DND-41 (cell line): ENCODE data around the gene DCBLD1.

ENCODE experiments used
- ATAC-seq: fragments of 200-7000 bp; cut with Tn5 transposase; 3 replicates; pipeline ENCODE4 v1.9.1; 2021; ENCODE audit warnings: low read depth; ENCODE audit not compliant: insufficient read depth
- DNase-seq: peaks from one replicate; pipeline ENCODE4 v3.0.0-alpha.2; 2020
- H2AFZ ChIP-seq: 2 replicates; pipeline ENCODE4 v1.6.0; 2012; ENCODE audit warnings: low read depth, low read length
- H3K27ac ChIP-seq: 2 replicates; pipeline ENCODE4 v1.5.1; 2012; ENCODE audit warnings: low read length, inconsistent platforms
- H3K27me3 ChIP-seq: fragments of 200-600 bp; sonication (generic); 2 replicates; pipeline ENCODE4 v1.6.0; 2012; ENCODE audit warnings: low read length, mild to moderate bottlenecking, inconsistent platforms; ENCODE audit not compliant: insufficient read depth, poor library complexity
- H3K36me3 ChIP-seq: 2 replicates; pipeline ENCODE4 v1.5.1; 2012; ENCODE audit warnings: low read length, inconsistent platforms; ENCODE audit not compliant: insufficient read depth
- H3K4me1 ChIP-seq: 2 replicates; pipeline ENCODE4 v1.5.1; 2012; ENCODE audit warnings: mild to moderate bottlenecking, low read length; ENCODE audit not compliant: insufficient read depth
- H3K4me2 ChIP-seq: 2 replicates; pipeline ENCODE4 v1.6.0; 2012; ENCODE audit warnings: mild to moderate bottlenecking, moderate library complexity, low read length, inconsistent platforms; ENCODE audit not compliant: insufficient read depth
- H3K4me3 ChIP-seq, 2 experiments: fragments of 200-600 bp in 1 of 2; shearing (Covaris generic) in 1 of 2; 2 replicates each; pipeline ENCODE4 v1.5.1; 2012 to 2016; ENCODE audit warnings: inconsistent platforms in 2 of 2, low read length in 2 of 2, mild to moderate bottlenecking in 2 of 2, low read depth in 1 of 2, moderate library complexity in 1 of 2
- H3K79me2 ChIP-seq: 2 replicates; pipeline ENCODE4 v1.6.0; 2012; ENCODE audit warnings: low read length, inconsistent platforms; ENCODE audit not compliant: insufficient read depth
- H3K9ac ChIP-seq: 2 replicates; pipeline ENCODE4 v1.6.0; 2012; ENCODE audit warnings: low read depth, mild to moderate bottlenecking, inconsistent platforms, low read length, moderate library complexity
- H3K9me3 ChIP-seq: 2 replicates; pipeline ENCODE4 v1.5.1; 2012; ENCODE audit warnings: low read length, moderate library complexity, mild to moderate bottlenecking, inconsistent platforms; ENCODE audit not compliant: insufficient read depth, severe bottlenecking
- H4K20me1 ChIP-seq: 2 replicates; pipeline ENCODE4 v1.6.0; 2012; ENCODE audit warnings: low read length; ENCODE audit not compliant: insufficient read depth
- EZH2 ChIP-seq: IDR thresholded peaks from 3 replicates; pipeline ENCODE4 v1.6.1; 2012; ENCODE audit warnings: borderline replicate concordance, low read depth, mild to moderate bottlenecking, moderate library complexity, low read length, inconsistent platforms; ENCODE audit not compliant: severe bottlenecking
- TF ChIP-seq, protein P1 (sequence below): IDR thresholded peaks from 2 replicates; pipeline ENCODE4 v1.5.1; 2012; ENCODE audit warnings: borderline replicate concordance, low read length, moderate library complexity, mild to moderate bottlenecking; ENCODE audit not compliant: poor library complexity, severe bottlenecking; ENCODE audit errors: extremely low read depth

DCBLD1 gene

DNA sequence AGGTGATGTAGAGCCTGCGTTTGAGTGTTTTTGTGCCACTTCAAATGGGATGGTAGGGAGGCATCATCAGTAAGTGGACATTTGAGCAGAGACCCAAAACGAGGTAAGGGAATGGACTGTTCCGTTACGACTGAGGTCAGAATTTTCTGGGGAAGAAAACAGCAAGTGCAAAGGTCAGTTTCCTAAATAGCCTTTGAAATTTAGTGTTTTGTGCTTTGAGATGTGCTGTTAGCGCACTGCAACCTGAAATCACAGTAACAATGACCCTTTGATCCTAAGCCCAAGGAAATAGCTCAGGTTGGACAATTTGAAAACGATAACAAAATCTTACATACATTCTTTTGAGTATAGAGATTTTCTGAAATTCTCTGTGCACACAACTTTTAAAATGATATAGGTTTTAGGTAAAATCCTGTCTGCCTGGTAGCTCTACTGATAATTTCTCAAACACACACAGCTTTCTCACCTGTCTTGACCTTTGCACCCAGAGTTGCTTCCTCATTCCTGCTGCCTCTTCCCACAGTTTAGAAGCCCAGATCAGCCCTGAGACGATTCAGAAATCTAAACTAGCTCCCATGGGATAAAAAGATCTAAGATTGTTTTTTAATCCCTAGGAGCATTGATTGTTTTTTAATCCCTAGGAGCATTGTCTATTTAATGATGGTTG lies 22.1 kb downstream of the DCBLD1 start:
- ATAC-seq (no peak), DNase-seq (no peak)
- Histone ChIP-seq H3K4me2 (no peak overlapping the region), H3K27me3 (peaks cover 12% of the 10 kb centered on the region), H3K4me3 (no peak overlapping the region), H3K9ac (no peak overlapping the region), H3K79me2 (no peaks in the 10 kb centered on the region), H2AFZ (no peak overlapping the region), H3K27ac (no peak overlapping the region), H3K36me3 (no peaks in the 10 kb centered on the region), H4K20me1 (no peaks in the 10 kb centered on the region), H3K4me1 (no peaks in the 10 kb centered on the region), H3K9me3 (no peaks in the 10 kb centered on the region)
- TF ChIP-seq, protein P1, sequence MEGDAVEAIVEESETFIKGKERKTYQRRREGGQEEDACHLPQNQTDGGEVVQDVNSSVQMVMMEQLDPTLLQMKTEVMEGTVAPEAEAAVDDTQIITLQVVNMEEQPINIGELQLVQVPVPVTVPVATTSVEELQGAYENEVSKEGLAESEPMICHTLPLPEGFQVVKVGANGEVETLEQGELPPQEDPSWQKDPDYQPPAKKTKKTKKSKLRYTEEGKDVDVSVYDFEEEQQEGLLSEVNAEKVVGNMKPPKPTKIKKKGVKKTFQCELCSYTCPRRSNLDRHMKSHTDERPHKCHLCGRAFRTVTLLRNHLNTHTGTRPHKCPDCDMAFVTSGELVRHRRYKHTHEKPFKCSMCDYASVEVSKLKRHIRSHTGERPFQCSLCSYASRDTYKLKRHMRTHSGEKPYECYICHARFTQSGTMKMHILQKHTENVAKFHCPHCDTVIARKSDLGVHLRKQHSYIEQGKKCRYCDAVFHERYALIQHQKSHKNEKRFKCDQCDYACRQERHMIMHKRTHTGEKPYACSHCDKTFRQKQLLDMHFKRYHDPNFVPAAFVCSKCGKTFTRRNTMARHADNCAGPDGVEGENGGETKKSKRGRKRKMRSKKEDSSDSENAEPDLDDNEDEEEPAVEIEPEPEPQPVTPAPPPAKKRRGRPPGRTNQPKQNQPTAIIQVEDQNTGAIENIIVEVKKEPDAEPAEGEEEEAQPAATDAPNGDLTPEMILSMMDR, result no peak
- TF ChIP-seq EZH2, result no peak

DNA sequence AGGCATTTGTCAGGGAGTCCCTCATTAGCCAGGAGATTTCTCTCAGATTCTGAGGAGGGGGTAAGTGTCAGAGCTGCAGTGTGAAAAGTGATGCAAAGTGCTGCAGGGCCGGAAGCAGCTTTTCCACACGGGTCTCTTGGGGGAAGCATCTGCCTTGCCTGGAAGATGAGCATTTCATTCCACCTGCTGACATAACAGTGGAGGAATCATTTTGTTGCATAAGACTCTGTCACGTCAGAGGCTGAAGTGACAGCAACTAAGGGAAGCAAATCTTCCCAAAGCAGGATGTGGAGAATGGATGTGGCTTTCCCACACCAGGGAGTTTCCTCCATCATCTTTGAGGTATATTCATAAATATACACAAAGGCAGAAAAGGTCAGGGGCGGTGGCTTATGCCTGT lies 22.8 kb downstream of the DCBLD1 start:
- no peak overlapping the region for H3K9ac ChIP-seq
- H3K4me1 ChIP-seq, result no peaks in the 10 kb centered on the region
- peaks cover 12% of the 10 kb centered on the region for H3K27me3 ChIP-seq
- no peaks in the 10 kb centered on the region for H3K36me3 ChIP-seq
- no peaks in the 10 kb centered on the region for H4K20me1 ChIP-seq
- TF ChIP-seq, protein P1, result no peak
- TF ChIP-seq EZH2, result no peak
- H3K4me3 ChIP-seq, result no peak overlapping the region
- H3K4me2 ChIP-seq, result no peak overlapping the region
- no peak overlapping the region for H2AFZ ChIP-seq
- H3K79me2 ChIP-seq, result no peaks in the 10 kb centered on the region
- ATAC-seq (no peak), DNase-seq (no peak)
- no peak overlapping the region for H3K27ac ChIP-seq
- no peaks in the 10 kb centered on the region for H3K9me3 ChIP-seq

- Histone ChIP-seq H4K20me1 (no peaks in the 10 kb centered on the region), H2AFZ (no peak overlapping the region), H3K9me3 (no peaks in the 10 kb centered on the region), H3K4me3 (no peak overlapping the region), H3K36me3 (no peaks in the 10 kb centered on the region), H3K9ac (no peak overlapping the region), H3K79me2 (no peaks in the 10 kb centered on the region), H3K27me3 (peaks cover 12% of the 10 kb centered on the region), H3K4me2 (no peak overlapping the region), H3K27ac (no peak overlapping the region), H3K4me1 (no peaks in the 10 kb centered on the region)
- TF ChIP-seq EZH2, result no peak
- TF ChIP-seq, protein P1, result no peak
- no peak for DNase-seq
- no peak for ATAC-seq
Measured at GRCh38 chr6:117506180-117506835, 23.8 kb downstream of the DCBLD1 start.
